ENCODE data around the gene PTPA. TPM values are rescaled to one million over a fixed set of nuclear protein-coding genes. Genes with fewer than 3 reads are reported as not detected.

Gene PTPA
- total and polyA plus RNA-seq, 2 of the 4 experiments (the other 2 are of a cell fraction) = 124 to 149 TPM

- no peak overlapping the region for H3K18ac ChIP-seq (ENCODE audit: low read depth, low read length)
- H3K4me3 ChIP-seq (ENCODE audit: insufficient read depth, low read depth, low read length) = no peak overlapping the region
- H3K56ac ChIP-seq (ENCODE audit: extremely low read depth, insufficient read depth, low read length) = no peak overlapping the region
- H2BK15ac ChIP-seq (ENCODE audit: low read depth, low read length) = no peak overlapping the region
- no peaks in the 10 kb centered on the region for H3K4me1 ChIP-seq (ENCODE audit: control insufficient read depth, insufficient read depth, low read length)
- H3K9me1 ChIP-seq (ENCODE audit: insufficient read depth, low read length) = no peaks in the 10 kb centered on the region
- H3K27me3 ChIP-seq (ENCODE audit: control insufficient read depth, insufficient read depth, low read length) = no peaks in the 10 kb centered on the region
- H2AK9ac ChIP-seq (replicated peaks; ENCODE audit: low read depth, low read length, poor library complexity) = no peak overlapping the region
- no peaks in the 10 kb centered on the region for H4K20me1 ChIP-seq (ENCODE audit: insufficient read depth, low read length)
- peaks cover 38% of the 10 kb centered on the region for H3K36me3 ChIP-seq (ENCODE audit: control insufficient read depth, insufficient read depth, low read length)
- no peak overlapping the region for H3K4me2 ChIP-seq (ENCODE audit: low read depth, low read length)
- 100% methylated on average over 4 of the region's 11 CpGs; no CpG with 5 or more reads in 1 of the 2 experiments for WGBS, 2 experiments (ENCODE audit: extremely low coverage in 2 of 2, insufficient read length in 1 of 2)
- DNase-seq (no peak), ATAC-seq (ENCODE audit: low read depth) (no peak)
- no peak overlapping the region for H4K8ac ChIP-seq (ENCODE audit: low read depth in 2 of 2, low read length in 2 of 2)
- no peak overlapping the region for H2AFZ ChIP-seq (replicated peaks; ENCODE audit: low read length, poor library complexity)
- no peaks in the 10 kb centered on the region for H3K9me3 ChIP-seq (ENCODE audit: control insufficient read depth, insufficient read depth, low read length)
- no peak overlapping the region for H2BK5ac ChIP-seq (ENCODE audit: low read depth, low read length, poor library complexity, severe bottlenecking)
- H2AK5ac ChIP-seq (ENCODE audit: low read depth, low read length) = no peak overlapping the region
- H4K91ac ChIP-seq (ENCODE audit: insufficient read depth, low read depth, low read length) = no peak overlapping the region
- no peaks in the 10 kb centered on the region for H3K79me1 ChIP-seq (ENCODE audit: low read depth in 1 of 2, low read length in 2 of 2)
- H2BK20ac ChIP-seq (ENCODE audit: low read depth, low read length) = no peak overlapping the region
- no TSS peak for BruUV-seq (replicated peaks)
- intact Hi-C loops (cut with micrococcal nuclease) = no loop called here
- TF ChIP-seq FOS (IDR thresholded peaks at IDR 0.05; ENCODE audit: low read depth, low read length) = no peak
- TF ChIP-seq MXI1 (IDR thresholded peaks at IDR 0.05; ENCODE audit: borderline replicate concordance, low read depth, low read length) = no peak
- TF ChIP-seq USF2 (IDR thresholded peaks at IDR 0.05; ENCODE audit: low read depth, low read length) = no peak
- TF ChIP-seq NFE2L2 (IDR thresholded peaks at IDR 0.05; ENCODE audit: low read depth, low read length) = no peak
- TF ChIP-seq POLR2A (IDR thresholded peaks at IDR 0.05; ENCODE audit: low read depth, low read length) = no peak
- no peak for TF ChIP-seq CTCF (conservative IDR thresholded peaks at IDR 0.05; ENCODE audit: low read depth, low read length)
- no peak for TF ChIP-seq SMC3 (IDR thresholded peaks at IDR 0.05; ENCODE audit: low read depth, low read length)
- TF ChIP-seq RAD21 (IDR thresholded peaks at IDR 0.05; ENCODE audit: low read length) = no peak
- no peak for TF ChIP-seq BHLHE40 (IDR thresholded peaks at IDR 0.05; ENCODE audit: low read depth, low read length)
- TF ChIP-seq CHD1 (IDR thresholded peaks at IDR 0.05; ENCODE audit: low read depth, low read length) = no peak
- H3K23ac ChIP-seq (ENCODE audit: low read depth, low read length) = no peak overlapping the region
- POLR2A ChIA-PET (ENCODE audit: unreplicated experiment) = no interaction called here
- dilution Hi-C loops (cut with HindIII; ENCODE audit: low sequenced_read_pairs, unreplicated experiment) = no loop called here
- no peak overlapping the region for H3K9ac ChIP-seq (ENCODE audit: low read depth, low read length)
- H4K5ac ChIP-seq (ENCODE audit: low read depth, low read length) = no peak overlapping the region
- H3K4ac ChIP-seq (ENCODE audit: low read depth, low read length) = no peak overlapping the region
- no peak overlapping the region for H2BK120ac ChIP-seq (ENCODE audit: low read depth, low read length)
- no peak overlapping the region for H3K27ac ChIP-seq (ENCODE audit: insufficient read depth, low read length)
- CTCF ChIA-PET = no interaction called here
- in situ Hi-C loops (cut with MboI; ENCODE audit: low sequenced_read_pairs) = no loop called here
- H3K14ac ChIP-seq (replicated peaks; ENCODE audit: low read depth, low read length) = no peak overlapping the region
Measured at GRCh38 chr9:129098328-129098727, 12.9 kb upstream of the PTPA start.

Measured in IMR-90 (cell line).